ENCODE results near the gene TDRD5.

TDRD5 gene

DNA sequence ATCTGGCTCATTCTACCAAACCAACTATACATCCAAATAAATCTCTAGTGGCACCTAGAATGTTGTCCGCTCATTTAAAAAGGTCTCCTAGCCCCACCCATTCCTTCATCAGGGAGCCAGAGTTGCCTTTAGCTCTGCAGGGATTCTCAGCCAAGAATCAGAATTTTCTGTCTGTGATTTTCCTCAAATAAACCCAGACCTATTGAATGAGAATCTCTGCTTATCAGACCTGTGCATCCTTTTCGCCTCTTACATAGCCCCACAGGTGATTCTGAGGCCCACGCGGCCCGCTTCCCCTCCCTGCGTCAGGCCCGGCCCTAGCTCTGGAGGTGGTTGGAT is 410 bp upstream of the TDRD5 start:
- DNase-seq (ENCODE audit: insufficient read length, low spot score) (no peak), FAIRE-seq (no peak)
- TF ChIP-seq POU2F2 (IDR thresholded peaks at IDR 0.05; ENCODE audit: low read depth, low read length) (no peak), POLR2A (IDR thresholded peaks at IDR 0.05; ENCODE audit: low read depth, low read length) (no peak), POLR2AphosphoS5 (IDR thresholded peaks at IDR 0.05; ENCODE audit: low read depth, low read length) (no peak), PAX5 (IDR thresholded peaks at IDR 0.05; ENCODE audit: insufficient read depth, low read length, severe bottlenecking) (no peak), SPI1 (IDR thresholded peaks at IDR 0.05; ENCODE audit: low read depth, low read length) (no peak), TAF1 (IDR thresholded peaks at IDR 0.05; ENCODE audit: low read depth, low read length) (no peak)

DNA sequence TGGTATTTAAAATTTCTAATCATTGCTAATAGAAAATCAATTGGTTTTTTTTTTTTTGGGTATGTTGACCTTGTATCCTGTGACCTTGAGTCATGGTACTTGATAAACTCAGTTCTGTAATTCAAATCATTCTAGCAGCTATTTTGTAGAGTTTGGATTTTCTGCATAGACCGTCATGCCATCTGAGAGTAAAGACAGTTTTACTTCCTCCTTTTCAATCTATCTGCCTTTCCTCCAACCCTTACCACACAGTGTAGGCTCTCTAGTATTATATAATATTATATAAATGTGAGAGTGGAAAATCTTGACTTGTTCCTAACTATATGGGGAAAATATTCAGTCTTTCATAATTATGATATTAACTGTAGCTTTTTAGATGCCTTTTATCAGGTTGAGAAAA is 7.0 kb downstream of the TDRD5 start:
- TF ChIP-seq SPI1 (IDR thresholded peaks at IDR 0.05; ENCODE audit: low read depth, low read length), result no peak
- no peak for TF ChIP-seq PAX5 (IDR thresholded peaks at IDR 0.05; ENCODE audit: insufficient read depth, low read length, severe bottlenecking)
- TF ChIP-seq POLR2A (IDR thresholded peaks at IDR 0.05; ENCODE audit: low read depth, low read length), result no peak
- no peak for TF ChIP-seq TAF1 (IDR thresholded peaks at IDR 0.05; ENCODE audit: low read depth, low read length)
- no peak for TF ChIP-seq POLR2AphosphoS5 (IDR thresholded peaks at IDR 0.05; ENCODE audit: low read depth, low read length)
- no peak for TF ChIP-seq POU2F2 (IDR thresholded peaks at IDR 0.05; ENCODE audit: low read depth, low read length)
- DNase-seq (ENCODE audit: insufficient read length, low spot score) (no peak), FAIRE-seq (no peak)

DNA sequence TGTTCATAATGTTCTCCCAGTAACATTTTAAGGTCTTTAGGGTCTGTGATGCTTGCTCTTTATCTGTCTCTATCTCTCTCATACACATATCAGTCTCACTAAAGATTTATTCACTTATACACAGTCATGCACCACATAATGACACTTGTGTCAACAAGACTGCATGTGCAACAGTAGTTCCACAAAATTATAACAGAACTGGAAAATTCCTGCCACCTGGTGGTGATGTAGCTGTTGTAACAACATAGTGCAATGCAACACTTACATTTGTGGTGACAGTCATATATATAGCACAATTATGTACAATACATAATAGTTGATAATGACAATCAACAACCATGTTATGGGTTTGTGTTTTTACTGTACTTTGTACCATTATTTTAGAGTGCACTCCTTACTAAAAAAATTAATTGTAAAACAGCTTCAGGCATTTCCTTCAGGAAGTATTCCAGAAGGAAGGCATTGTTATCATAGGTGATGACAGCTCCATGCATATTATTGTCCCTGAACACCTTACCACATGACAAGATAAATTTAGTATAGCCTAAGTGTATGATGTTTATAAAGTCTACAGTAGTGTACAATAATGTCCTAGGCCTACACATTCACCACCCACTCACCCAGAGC is 8.1 kb downstream of the TDRD5 start:
- DNase-seq (ENCODE audit: insufficient read length, low spot score) (no peak), FAIRE-seq (peak; percentile 79)
- TF ChIP-seq POLR2AphosphoS5 (IDR thresholded peaks at IDR 0.05; ENCODE audit: low read depth, low read length), result no peak
- no peak for TF ChIP-seq SPI1 (IDR thresholded peaks at IDR 0.05; ENCODE audit: low read depth, low read length)
- TF ChIP-seq PAX5 (IDR thresholded peaks at IDR 0.05; ENCODE audit: insufficient read depth, low read length, severe bottlenecking), result no peak
- TF ChIP-seq POLR2A (IDR thresholded peaks at IDR 0.05; ENCODE audit: low read depth, low read length), result no peak
- no peak for TF ChIP-seq POU2F2 (IDR thresholded peaks at IDR 0.05; ENCODE audit: low read depth, low read length)
- TF ChIP-seq TAF1 (IDR thresholded peaks at IDR 0.05; ENCODE audit: low read depth, low read length), result no peak

DNA sequence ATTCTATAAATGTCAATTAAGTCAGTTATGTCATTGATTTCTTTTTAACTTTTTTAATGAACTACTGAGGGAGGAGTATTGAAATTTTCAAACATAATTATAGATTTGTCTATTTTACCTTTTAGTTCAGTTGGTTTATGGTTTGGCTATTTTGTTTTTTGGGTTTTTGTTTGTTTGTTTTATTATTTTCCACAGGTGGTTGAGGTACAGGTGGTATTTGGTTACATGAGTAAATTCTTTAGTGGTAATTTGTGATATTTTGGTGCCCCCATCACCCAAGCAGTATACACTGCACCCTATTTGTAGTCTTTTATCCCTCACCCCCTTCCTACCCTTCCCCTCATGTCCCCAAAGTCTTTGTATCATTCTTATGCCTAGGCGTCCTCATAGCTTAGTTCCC is 9.5 kb downstream of the TDRD5 start:
- TF ChIP-seq POU2F2 (IDR thresholded peaks at IDR 0.05; ENCODE audit: low read depth, low read length) (no peak), POLR2A (IDR thresholded peaks at IDR 0.05; ENCODE audit: low read depth, low read length) (no peak), POLR2AphosphoS5 (IDR thresholded peaks at IDR 0.05; ENCODE audit: low read depth, low read length) (no peak), PAX5 (IDR thresholded peaks at IDR 0.05; ENCODE audit: insufficient read depth, low read length, severe bottlenecking) (no peak), SPI1 (IDR thresholded peaks at IDR 0.05; ENCODE audit: low read depth, low read length) (no peak), TAF1 (IDR thresholded peaks at IDR 0.05; ENCODE audit: low read depth, low read length) (no peak)
- FAIRE-seq, result no peak
- no peak for DNase-seq (ENCODE audit: insufficient read length, low spot score)

GRCh38 chr1:179612361-179612760 is 20.7 kb downstream of the TDRD5 start:
- FAIRE-seq, result no peak
- TF ChIP-seq POU2F2 (IDR thresholded peaks at IDR 0.05; ENCODE audit: low read depth, low read length) (no peak), PAX5 (IDR thresholded peaks at IDR 0.05; ENCODE audit: insufficient read depth, low read length, severe bottlenecking) (no peak), SPI1 (IDR thresholded peaks at IDR 0.05; ENCODE audit: low read depth, low read length) (no peak), TAF1 (IDR thresholded peaks at IDR 0.05; ENCODE audit: low read depth, low read length) (no peak), POLR2A (IDR thresholded peaks at IDR 0.05; ENCODE audit: low read depth, low read length) (no peak), POLR2AphosphoS5 (IDR thresholded peaks at IDR 0.05; ENCODE audit: low read depth, low read length) (no peak)

GRCh38 chr1:179630719-179631118 is 39.1 kb downstream of the TDRD5 start:
- no peak for FAIRE-seq
- DNase-seq (ENCODE audit: insufficient read length, low spot score), result no peak
- TF ChIP-seq POU2F2 (IDR thresholded peaks at IDR 0.05; ENCODE audit: low read depth, low read length), result no peak
- no peak for TF ChIP-seq TAF1 (IDR thresholded peaks at IDR 0.05; ENCODE audit: low read depth, low read length)
- no peak for TF ChIP-seq POLR2AphosphoS5 (IDR thresholded peaks at IDR 0.05; ENCODE audit: low read depth, low read length)
- no peak for TF ChIP-seq PAX5 (IDR thresholded peaks at IDR 0.05; ENCODE audit: insufficient read depth, low read length, severe bottlenecking)

More at GRCh38 chr1:179612361-179612760, 20.7 kb downstream of the TDRD5 start:
- no peak for DNase-seq (ENCODE audit: insufficient read length, low spot score)

- FAIRE-seq (no peak), DNase-seq (ENCODE audit: insufficient read length, low spot score) (no peak)
- TF ChIP-seq SPI1 (IDR thresholded peaks at IDR 0.05; ENCODE audit: low read depth, low read length) (no peak), POLR2AphosphoS5 (IDR thresholded peaks at IDR 0.05; ENCODE audit: low read depth, low read length) (no peak), PAX5 (IDR thresholded peaks at IDR 0.05; ENCODE audit: insufficient read depth, low read length, severe bottlenecking) (no peak), POLR2A (IDR thresholded peaks at IDR 0.05; ENCODE audit: low read depth, low read length) (no peak), TAF1 (IDR thresholded peaks at IDR 0.05; ENCODE audit: low read depth, low read length) (no peak)
These were observed 41.2 kb downstream of the TDRD5 start for GRCh38 chr1:179632868-179633267.

- TF ChIP-seq PAX5 (IDR thresholded peaks at IDR 0.05; ENCODE audit: insufficient read depth, low read length, severe bottlenecking) (no peak), TAF1 (IDR thresholded peaks at IDR 0.05; ENCODE audit: low read depth, low read length) (no peak), POLR2A (IDR thresholded peaks at IDR 0.05; ENCODE audit: low read depth, low read length) (no peak)
- DNase-seq (ENCODE audit: insufficient read length, low spot score), result no peak
- FAIRE-seq, result no peak
These were observed 45.7 kb downstream of the TDRD5 start for GRCh38 chr1:179637211-179637860.

GRCh38 chr1:179661018-179661417 is 69.4 kb downstream of the TDRD5 start:
- FAIRE-seq, result no peak
- TF ChIP-seq POU2F2 (IDR thresholded peaks at IDR 0.05; ENCODE audit: low read depth, low read length) (no peak), TAF1 (IDR thresholded peaks at IDR 0.05; ENCODE audit: low read depth, low read length) (no peak), SPI1 (IDR thresholded peaks at IDR 0.05; ENCODE audit: low read depth, low read length) (no peak), PAX5 (IDR thresholded peaks at IDR 0.05; ENCODE audit: insufficient read depth, low read length, severe bottlenecking) (no peak), POLR2AphosphoS5 (IDR thresholded peaks at IDR 0.05; ENCODE audit: low read depth, low read length) (no peak), POLR2A (IDR thresholded peaks at IDR 0.05; ENCODE audit: low read depth, low read length) (no peak)
- DNase-seq (ENCODE audit: insufficient read length, low spot score), result no peak

DNA sequence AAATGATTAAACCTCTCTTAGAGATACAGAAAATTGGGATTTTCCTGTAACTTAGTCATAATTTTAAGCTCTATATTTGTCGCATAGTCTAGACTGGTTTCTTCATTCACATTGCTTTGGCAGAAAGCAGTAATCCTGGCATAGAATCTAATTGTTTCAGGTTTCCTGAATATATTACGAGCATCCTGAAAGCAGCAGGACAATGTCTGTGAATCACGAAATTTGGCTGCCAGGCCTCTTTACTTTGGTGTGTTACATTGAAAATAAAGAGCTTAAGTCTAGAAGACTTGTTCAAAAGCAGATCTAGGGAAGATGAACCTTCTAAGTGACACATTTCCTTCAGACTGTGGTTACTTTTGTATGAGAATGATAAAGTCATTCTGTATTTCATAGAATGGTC is 72.2 kb downstream of the TDRD5 start:
- no peak for DNase-seq (ENCODE audit: insufficient read length, low spot score)
- TF ChIP-seq POU2F2 (IDR thresholded peaks at IDR 0.05; ENCODE audit: low read depth, low read length), result no peak
- no peak for TF ChIP-seq POLR2A (IDR thresholded peaks at IDR 0.05; ENCODE audit: low read depth, low read length)
- no peak for TF ChIP-seq POLR2AphosphoS5 (IDR thresholded peaks at IDR 0.05; ENCODE audit: low read depth, low read length)
- no peak for TF ChIP-seq TAF1 (IDR thresholded peaks at IDR 0.05; ENCODE audit: low read depth, low read length)
- no peak for TF ChIP-seq SPI1 (IDR thresholded peaks at IDR 0.05; ENCODE audit: low read depth, low read length)
- no peak for TF ChIP-seq PAX5 (IDR thresholded peaks at IDR 0.05; ENCODE audit: insufficient read depth, low read length, severe bottlenecking)
- no peak for FAIRE-seq
